ENCODE results near the gene AMPD2. TPM values are rescaled to one million over a fixed set of nuclear protein-coding genes. Genes with fewer than 3 reads are reported as not detected.
"Not testable (repeated sequence)": the region's sequence is repeated elsewhere in the genome, so short reads cannot be mapped to it uniquely, and the experiment has no call there.

The AMPD2 gene
- total and polyA plus RNA-seq, 7 donors = 6.5 to 47.5 (median 21.4) TPM

DNA sequence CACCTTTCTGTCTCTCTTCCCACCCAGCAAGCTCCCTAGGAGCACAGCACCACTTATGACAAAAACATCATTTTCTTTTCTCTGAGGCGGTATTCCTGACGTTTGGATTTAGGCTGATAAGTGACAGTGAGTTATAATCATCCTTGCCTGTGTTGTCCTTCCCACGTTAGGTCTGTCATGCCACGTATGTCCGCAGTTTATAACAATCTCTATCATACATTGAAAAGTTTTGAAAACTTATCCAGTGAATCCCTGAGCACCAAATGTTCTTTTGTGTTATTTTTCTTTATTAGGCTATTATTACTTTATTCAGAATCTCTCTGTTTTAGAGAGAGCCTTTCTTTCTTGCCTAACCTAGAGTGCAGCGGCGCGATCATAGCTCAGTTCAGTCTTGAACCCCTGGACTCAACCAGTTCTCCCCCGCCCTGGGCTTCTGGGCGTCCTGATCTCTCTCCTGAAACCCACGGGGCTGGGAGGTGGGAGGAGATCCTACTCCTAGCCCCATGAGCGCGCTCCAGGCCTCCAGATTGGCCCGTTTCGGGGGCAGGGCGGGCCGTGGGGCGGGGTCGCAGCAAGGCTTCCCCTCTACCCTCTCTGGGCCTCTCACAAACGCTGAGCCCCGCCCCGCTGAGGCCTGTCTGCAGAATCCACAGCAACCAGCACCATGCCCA, 48.0 kb downstream of the AMPD2 start, which contains the start of gene GSTM2:
GSTM2 (plus strand) TSS at position 606 of the 671 bp plus-strand sequence; CDS start at position 665, 59 bp downstream.
- DNase-seq = peak; percentile 97
- peak; percentile 47 to 87 (median 58) for TF ChIP-seq POLR2AphosphoS5 (IDR thresholded peaks at IDR 0.05)
- TF ChIP-seq EP300 (IDR thresholded peaks at IDR 0.05) = no peak
- Histone ChIP-seq H3K36me3 (peaks cover 0 to 15% (median 5%) of the 10 kb centered on the region in 4 donors), H3K27me3 (no peaks in the 10 kb centered on the region), H3K4me3 (peak within 1 kb of the TSS; percentile 55 to 66 (median 62)), H3K27ac (peak within 1 kb of the TSS; percentile 48 to 78 (median 70)), H3K9me3 (no peaks in the 10 kb centered on the region), H3K4me1 (peaks cover 0 to 19% (median 9%) of the 10 kb centered on the region in 4 donors)
- WGBS, 2 donors = 12 to 13% methylated on average over 22 of the region's 22 CpGs
- intact Hi-C loops (cut with DNase I) = loop anchor here (5.0 kb wide), 2 partner anchors 60 to 75 kb away; partner anchors contain the start of gene GSTM3

DNA sequence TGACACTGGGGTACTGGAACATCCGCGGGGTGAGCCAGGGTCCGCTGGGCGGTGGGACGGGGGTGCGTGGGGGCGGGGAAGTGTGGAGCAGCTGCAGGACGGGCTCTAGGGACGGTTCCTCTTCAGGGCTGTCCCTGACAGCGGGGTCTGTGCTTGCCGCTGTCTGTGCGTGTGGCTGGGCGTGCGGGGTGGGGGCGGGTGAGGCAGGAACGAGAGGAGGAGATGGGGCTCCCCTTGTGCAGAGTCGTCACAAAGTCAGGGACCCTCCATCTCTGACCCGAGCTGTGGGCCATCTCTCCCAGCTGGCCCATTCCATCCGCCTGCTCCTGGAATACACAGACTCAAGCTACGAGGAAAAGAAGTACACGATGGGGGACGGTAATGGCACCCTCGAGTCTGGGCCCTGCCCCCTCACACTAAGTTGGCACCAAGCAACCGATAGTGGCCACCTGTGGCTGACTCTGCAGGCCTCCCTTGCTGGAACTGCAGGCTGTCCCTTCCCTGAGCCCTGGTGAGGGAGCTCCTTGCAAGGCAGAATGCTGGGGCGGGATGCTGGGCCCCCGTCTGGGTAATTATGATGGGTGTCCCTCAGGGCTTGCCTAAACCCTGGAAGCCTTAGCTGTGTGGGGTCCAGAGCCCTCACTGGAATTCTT, 48.6 kb downstream of the AMPD2 start:
- peaks cover 0 to 15% (median 5%) of the 10 kb centered on the region in 4 donors for H3K36me3 ChIP-seq
- H3K4me1 ChIP-seq = peaks cover 0 to 19% (median 9%) of the 10 kb centered on the region in 4 donors
- no peak for DNase-seq
- H3K4me3 ChIP-seq = peak overlapping the region; percentile 55 to 66 (median 62)
- WGBS, 2 donors = 15 to 20% methylated on average over 26 of the region's 26 CpGs
- H3K9me3 ChIP-seq = no peaks in the 10 kb centered on the region
- H3K27me3 ChIP-seq = no peaks in the 10 kb centered on the region
- TF ChIP-seq POLR2A (IDR thresholded peaks at IDR 0.05) = no peak
- TF ChIP-seq POLR2AphosphoS5 (IDR thresholded peaks at IDR 0.05) = no peak
- no peak for TF ChIP-seq EP300 (IDR thresholded peaks at IDR 0.05)
- TF ChIP-seq, protein P1, sequence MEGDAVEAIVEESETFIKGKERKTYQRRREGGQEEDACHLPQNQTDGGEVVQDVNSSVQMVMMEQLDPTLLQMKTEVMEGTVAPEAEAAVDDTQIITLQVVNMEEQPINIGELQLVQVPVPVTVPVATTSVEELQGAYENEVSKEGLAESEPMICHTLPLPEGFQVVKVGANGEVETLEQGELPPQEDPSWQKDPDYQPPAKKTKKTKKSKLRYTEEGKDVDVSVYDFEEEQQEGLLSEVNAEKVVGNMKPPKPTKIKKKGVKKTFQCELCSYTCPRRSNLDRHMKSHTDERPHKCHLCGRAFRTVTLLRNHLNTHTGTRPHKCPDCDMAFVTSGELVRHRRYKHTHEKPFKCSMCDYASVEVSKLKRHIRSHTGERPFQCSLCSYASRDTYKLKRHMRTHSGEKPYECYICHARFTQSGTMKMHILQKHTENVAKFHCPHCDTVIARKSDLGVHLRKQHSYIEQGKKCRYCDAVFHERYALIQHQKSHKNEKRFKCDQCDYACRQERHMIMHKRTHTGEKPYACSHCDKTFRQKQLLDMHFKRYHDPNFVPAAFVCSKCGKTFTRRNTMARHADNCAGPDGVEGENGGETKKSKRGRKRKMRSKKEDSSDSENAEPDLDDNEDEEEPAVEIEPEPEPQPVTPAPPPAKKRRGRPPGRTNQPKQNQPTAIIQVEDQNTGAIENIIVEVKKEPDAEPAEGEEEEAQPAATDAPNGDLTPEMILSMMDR (IDR thresholded peaks at IDR 0.05) = no peak
- intact Hi-C loops (cut with DNase I) = loop anchor here (5.0 kb wide), 2 partner anchors 59 to 74 kb away; partner anchors contain the start of gene GSTM3
- H3K27ac ChIP-seq = peak overlapping the region; percentile 48 to 78 (median 70)

DNA sequence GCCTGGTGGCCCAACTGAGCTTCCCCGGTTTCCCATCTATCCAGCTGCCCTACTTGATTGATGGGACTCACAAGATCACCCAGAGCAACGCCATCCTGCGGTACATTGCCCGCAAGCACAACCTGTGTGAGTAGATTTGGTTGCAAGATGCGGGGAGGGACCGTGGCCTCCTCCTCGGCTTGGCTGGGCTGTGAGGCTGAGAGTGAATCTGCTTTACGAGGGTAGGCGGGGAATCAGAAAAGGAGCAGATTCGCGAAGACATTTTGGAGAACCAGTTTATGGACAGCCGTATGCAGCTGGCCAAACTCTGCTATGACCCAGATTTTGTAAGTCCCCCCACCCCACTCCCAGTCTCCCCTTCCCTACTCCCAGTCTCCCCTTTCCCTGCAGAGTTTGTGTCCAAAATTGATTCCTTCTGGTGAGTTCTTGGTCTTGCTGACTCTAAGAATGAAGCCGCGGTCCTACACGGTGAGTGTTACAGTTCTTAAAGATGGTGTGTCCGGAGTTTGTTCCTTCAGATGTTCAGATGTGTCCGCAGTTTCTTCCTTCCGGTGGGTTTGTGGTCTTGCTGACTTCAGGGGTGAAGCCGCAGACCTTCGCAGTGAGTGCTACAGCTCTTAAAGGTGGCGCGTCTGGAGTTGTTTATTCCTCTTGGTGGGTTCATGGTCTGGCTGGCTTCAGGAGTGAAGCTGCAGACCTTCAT, 49.8 kb downstream of the AMPD2 start:
- DNase-seq = no peak
- no peak for TF ChIP-seq POLR2A (IDR thresholded peaks at IDR 0.05)
- TF ChIP-seq POLR2AphosphoS5 (IDR thresholded peaks at IDR 0.05) = no peak
- TF ChIP-seq, protein P1 (IDR thresholded peaks at IDR 0.05) = no peak
- no peak for TF ChIP-seq EP300 (IDR thresholded peaks at IDR 0.05)
- intact Hi-C loops (cut with DNase I) = loop anchor here (5.0 kb wide), 2 partner anchors 58 to 73 kb away; partner anchors contain the start of gene GSTM3
- peak overlapping the region in 1 of 4 donors; percentile 16 for H3K4me3 ChIP-seq
- H3K27me3 ChIP-seq = no peaks in the 10 kb centered on the region
- H3K9me3 ChIP-seq = no peaks in the 10 kb centered on the region
- H3K27ac ChIP-seq = peak overlapping the region in 3 of 4 donors; percentile 16 to 49 (median 48)
- H3K36me3 ChIP-seq = peaks cover 0 to 15% (median 7%) of the 10 kb centered on the region in 4 donors
- WGBS, 2 donors = 84 to 89% methylated on average over 22 of the region's 22 CpGs
- H3K4me1 ChIP-seq = peaks cover 0 to 12% (median 9%) of the 10 kb centered on the region in 4 donors

DNA sequence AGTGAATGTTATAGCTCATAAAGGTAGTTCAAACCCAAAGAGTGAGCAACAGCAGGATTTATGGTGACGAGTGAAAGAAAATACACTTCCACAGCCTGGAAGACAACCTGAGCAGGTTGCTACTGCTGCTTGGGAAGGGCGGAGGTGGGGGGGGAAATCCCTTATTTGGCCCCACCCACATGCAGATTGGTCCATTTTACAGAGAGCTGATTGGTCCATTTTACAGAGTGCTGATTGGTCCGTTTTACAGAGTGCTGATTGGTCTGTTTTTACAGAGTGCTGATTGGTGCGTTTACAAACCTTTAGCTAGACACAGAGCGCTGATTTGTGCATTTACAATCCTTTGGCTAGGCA, 50.3 kb downstream of the AMPD2 start:
- intact Hi-C loops (cut with DNase I) = loop anchor here (5.0 kb wide), 2 partner anchors 57 to 72 kb away; partner anchors contain the start of gene GSTM3
- not testable (repeated sequence) for H3K27me3 ChIP-seq
- WGBS, 2 donors = 92 to 96% methylated on average over 4 to 5 of the region's 5 CpGs

DNA sequence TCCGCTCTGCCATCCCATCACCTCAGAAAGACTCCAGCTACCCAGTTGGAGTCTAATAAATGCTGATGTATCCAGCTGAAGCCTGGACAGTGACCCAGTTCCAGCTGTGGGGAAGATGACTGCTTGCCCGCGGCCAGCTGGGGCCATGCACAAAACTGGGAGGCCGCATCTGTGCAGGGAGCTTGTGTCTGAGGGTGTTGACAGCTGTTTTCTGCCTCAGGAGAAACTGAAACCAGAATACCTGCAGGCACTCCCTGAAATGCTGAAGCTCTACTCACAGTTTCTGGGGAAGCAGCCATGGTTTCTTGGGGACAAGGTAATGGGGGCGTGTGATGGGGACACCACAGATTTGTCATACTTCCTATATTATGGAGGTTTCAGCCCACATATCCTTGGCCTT, 51.4 kb downstream of the AMPD2 start:
- DNase-seq = no peak
- intact Hi-C loops (cut with DNase I) = no loop called here
- 92 to 93% methylated on average over 5 of the region's 5 CpGs for WGBS, 2 donors
- Histone ChIP-seq H3K36me3 (peaks cover 0 to 15% (median 4%) of the 10 kb centered on the region in 4 donors), H3K4me1 (peaks cover 0 to 12% (median 9%) of the 10 kb centered on the region in 4 donors), H3K27me3 (no peaks in the 10 kb centered on the region), H3K4me3 (no peak overlapping the region), H3K27ac (no peak overlapping the region), H3K9me3 (no peaks in the 10 kb centered on the region)
- TF ChIP-seq POLR2A (IDR thresholded peaks at IDR 0.05) = no peak
- TF ChIP-seq, protein P1 (IDR thresholded peaks at IDR 0.05) = no peak
- no peak for TF ChIP-seq EP300 (IDR thresholded peaks at IDR 0.05)
- no peak for TF ChIP-seq POLR2AphosphoS5 (IDR thresholded peaks at IDR 0.05)

More for the DNA sequence above, 50.3 kb downstream of the AMPD2 start:
- H3K9me3 ChIP-seq, DNase-seq, H3K4me3 ChIP-seq: not testable (repeated sequence)
- H3K4me1 ChIP-seq = peaks cover 0 to 12% (median 9%) of the 10 kb centered on the region in 4 donors
- H3K27ac ChIP-seq = peak overlapping the region in 2 of 4 donors; percentile 48 to 49
- H3K36me3 ChIP-seq = peaks cover 0 to 15% (median 7%) of the 10 kb centered on the region in 4 donors

DNA sequence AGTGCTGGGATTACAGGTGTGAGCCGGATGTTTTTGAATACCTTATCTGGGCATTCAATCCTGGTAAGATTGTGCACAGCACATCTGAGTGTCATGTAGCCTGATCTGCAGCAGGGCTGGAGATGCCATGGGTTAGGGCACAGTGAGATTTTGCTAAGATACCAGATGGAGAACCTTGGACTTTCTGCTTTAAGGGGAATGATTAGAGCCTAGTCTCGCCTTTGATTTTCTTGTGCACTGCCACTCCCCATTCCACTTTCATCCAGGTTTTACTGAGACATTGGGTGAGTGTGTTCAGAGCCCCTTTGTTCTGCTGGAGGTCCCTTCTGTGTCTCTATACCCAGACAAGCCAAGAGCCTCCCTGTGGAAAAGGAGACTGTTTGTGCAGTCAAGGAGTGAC, 54.2 kb downstream of the AMPD2 start:
- H3K9me3 ChIP-seq; intact Hi-C loops (cut with DNase I); H3K4me3 ChIP-seq; H3K4me1 ChIP-seq; H3K27ac ChIP-seq; DNase-seq; H3K27me3 ChIP-seq: not testable (repeated sequence)
- peaks cover 0 to 15% (median 4%) of the 10 kb centered on the region in 4 donors for H3K36me3 ChIP-seq
- WGBS, 2 donors = 67 to 93% methylated on average over 2 of the region's 2 CpGs

DNA sequence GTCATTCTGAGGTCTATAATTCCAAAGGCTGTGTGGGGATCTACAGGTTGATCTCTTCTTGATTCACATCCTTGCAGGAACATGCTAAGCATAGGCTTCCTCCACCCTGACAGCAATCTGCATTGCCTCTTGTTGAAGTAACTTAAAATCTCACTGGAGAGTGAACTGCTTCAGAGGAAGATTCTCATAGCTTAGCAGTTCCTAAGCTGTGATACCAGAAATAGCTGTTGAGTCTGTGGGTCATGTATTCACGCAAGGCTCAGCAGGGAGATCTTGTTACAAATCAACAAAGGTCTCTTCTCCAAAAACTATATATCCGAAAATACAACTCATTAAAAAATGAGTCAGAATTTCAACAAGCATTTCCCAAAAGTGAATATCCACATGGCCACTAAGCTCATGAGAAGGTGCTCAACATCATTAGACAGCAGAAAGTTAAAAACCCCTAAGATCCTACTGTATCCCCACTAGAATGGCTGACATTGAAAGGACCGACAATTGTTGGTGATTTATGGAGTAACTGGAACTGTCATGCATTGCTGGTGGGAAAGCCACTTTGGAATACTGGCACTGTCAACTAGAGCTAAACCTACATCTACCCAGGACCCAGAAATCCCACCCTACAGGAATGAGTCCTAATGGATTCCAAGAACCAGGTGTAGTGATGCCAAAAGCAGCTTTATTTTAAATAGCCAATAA, 57.2 kb downstream of the AMPD2 start:
- H3K36me3 ChIP-seq; DNase-seq; intact Hi-C loops (cut with DNase I); H3K27ac ChIP-seq; H3K4me1 ChIP-seq; H3K27me3 ChIP-seq; H3K9me3 ChIP-seq; H3K4me3 ChIP-seq: not testable (repeated sequence)
- WGBS, 2 donors = 71 to 95% methylated on average over 3 of the region's 3 CpGs

All from sigmoid colon (tissue), 7 donors.